Superior temporal gyrus (tissue), 1 donor: ENCODE measurements around the gene PFKL.
A peak's percentile ranks its signal among the peaks of the same experiment; 100 is the strongest.
"Not testable (repeated sequence)": the region's sequence is repeated elsewhere in the genome, so short reads cannot be mapped to it uniquely, and the experiment has no call there.

Experiments
- DNase-seq: peaks from one replicate; pipeline ENCODE4 v3.0.0-alpha.2; 2016; ENCODE audit errors: extremely low spot score

Gene PFKL

GRCh38 chr21:44294391-44295162 lies 5.3 kb upstream of the PFKL start:
- DNase-seq = no peak

DNA sequence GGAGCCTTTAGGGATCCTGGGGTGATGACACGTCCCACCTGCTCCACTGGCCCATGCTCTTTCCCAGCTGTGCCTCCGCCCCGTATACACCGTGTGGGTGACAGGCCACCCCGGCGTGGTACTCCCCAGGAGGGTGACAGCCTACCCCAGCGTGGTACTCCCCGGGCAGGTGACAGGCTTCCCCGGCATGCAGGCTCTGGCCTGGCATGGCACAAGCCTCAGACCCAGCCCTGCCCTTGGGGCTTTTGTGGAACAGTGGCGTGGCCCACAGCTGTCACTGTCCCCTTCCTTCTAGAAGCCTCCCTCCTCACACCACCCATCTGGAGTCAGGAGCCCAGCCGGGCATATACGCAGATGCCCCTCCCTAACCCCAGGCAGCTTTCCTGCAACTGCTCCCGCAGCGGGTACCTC lies 4.7 kb upstream of the PFKL start:
- no peak for DNase-seq

DNA sequence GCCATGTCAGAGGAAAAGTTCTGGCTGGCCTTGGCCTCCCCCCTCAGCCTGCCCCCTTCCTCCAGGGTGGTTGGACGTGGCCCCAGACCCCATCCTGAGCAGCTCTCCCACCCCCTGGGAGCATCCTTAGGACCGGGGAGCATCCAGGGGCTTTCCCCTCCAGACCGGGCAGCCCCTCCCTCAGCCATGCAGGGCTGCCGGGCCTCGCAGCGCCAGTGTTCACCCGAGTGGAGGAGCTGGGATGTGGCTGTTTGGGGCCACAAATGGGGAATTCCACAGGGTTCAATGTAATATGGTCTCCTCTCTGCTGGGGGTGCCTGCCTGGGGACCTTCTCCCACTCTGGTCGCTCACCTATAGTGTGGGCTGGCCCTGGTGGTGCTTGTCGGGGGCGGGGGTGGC lies 4.2 kb upstream of the PFKL start:
- no peak for DNase-seq

DNA sequence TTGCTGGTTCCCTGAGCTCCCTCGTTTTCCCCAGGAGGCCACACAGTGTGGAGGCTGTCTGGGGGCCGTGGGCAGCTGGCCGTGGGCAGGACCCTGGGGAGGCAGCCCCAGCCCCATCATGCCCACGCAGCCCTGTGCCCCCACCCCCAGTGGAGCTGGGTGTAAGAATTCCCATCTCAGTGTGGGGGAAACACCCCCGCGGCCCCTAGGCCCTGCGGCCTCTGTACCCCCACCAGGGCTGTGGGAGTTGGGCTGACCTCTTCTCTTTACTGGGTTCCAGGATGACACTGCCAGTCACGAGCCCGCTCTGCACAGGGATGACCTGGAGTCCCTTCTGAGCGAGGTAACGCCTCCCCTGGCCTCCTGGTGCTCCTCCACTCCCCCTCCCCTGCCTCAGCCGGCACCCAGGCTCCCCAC lies 3.7 kb upstream of the PFKL start:
- no peak for DNase-seq

GRCh38 chr21:44296916-44297315 lies 2.9 kb upstream of the PFKL start:
- no peak for DNase-seq

GRCh38 chr21:44297525-44298290 lies 2.1 kb upstream of the PFKL start:
- peak; percentile 95 for DNase-seq

GRCh38 chr21:44298301-44298700 lies 1.6 kb upstream of the PFKL start:
- no peak for DNase-seq

- DNase-seq = no peak
Observed at GRCh38 chr21:44299085-44299457, 782 bp upstream of the PFKL start.

GRCh38 chr21:44300262-44300959 lies 558 bp downstream of the PFKL start:
- DNase-seq = no peak

DNA sequence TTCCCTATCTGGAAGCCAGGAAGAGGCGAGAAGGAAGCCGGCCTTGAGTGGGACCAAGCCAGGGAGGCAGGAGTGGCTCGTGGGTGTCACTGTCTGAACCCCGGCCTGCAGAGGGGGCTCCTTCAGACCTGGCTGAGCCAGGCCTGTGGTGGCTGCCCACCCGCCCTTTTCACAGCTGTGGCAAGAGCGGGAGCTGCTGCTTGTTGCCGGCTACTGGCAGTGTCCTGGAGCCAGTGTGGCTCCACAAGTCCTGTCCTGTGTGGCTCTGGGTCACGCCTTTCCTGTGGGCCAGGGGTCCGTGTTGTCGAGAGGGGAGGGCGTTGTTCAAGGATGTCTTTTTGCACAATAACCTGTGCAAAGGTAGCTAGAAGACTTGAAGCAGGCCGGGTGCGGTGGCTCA lies 1.3 kb downstream of the PFKL start:
- DNase-seq = no peak

DNA sequence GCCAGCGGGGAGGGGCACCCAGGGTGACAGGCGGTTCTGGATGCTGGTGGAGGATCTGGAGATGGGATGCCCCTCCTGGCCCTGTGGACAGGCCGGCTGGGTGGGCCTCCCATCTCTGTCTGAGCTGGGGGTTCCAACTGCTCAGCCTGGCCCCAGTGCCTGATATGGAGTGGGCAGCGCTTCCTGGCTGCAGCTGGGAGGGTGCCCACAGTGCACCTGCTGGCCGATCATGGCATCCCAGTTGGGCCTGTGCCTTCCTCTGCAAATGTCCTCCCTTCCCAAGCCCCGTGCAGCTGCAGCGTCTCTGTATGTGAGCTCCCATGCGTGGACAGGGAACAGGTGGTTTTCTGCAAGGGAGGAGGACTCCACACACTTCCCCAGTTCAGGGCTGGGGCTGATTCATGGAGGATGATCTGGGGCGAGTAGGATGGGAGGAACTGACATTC lies 2.1 kb downstream of the PFKL start:
- peak; percentile 28 for DNase-seq

DNA sequence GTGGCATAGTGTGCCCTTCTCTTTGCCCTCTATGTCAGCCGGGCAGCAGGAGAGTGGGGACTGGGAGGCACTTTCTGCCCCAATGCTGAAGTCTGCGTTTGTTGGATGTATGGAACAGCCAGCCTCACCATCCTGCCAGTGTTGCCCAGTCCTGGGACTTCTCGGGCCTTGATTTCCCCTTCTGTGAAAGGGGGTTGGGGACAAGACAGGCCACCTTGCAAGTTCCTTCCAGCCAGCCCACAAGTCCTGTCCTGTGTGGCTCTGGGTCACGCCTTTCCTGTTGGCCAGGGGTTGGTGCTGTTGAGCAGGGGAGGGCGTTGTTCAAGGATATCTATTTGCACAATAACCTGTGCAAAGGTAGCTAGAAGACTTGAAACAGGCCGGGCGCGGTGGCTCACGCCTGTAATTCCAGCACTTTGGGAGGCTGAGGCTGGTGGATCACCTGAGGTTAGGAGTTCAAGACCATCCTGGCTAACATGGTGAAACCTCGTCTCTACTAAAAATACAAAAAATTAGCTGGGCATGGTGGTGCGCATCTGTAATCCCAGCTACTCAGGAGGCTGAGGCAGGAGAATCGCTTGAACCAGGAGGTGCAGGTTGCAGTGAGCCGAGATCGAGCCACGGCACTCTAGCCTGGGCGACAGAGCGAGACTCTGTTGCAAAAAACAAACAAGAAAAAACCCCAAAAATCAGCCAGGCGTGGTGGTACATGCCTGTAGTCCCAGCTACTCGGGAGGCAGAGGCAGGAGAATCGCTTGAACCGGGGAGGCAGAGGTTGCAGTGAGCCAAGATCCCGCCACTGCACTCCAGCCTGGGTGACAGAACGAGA lies 2.9 kb downstream of the PFKL start:
- DNase-seq = not testable (repeated sequence)

GRCh38 chr21:44303490-44303981 lies 3.7 kb downstream of the PFKL start:
- DNase-seq = peak; percentile 24

DNA sequence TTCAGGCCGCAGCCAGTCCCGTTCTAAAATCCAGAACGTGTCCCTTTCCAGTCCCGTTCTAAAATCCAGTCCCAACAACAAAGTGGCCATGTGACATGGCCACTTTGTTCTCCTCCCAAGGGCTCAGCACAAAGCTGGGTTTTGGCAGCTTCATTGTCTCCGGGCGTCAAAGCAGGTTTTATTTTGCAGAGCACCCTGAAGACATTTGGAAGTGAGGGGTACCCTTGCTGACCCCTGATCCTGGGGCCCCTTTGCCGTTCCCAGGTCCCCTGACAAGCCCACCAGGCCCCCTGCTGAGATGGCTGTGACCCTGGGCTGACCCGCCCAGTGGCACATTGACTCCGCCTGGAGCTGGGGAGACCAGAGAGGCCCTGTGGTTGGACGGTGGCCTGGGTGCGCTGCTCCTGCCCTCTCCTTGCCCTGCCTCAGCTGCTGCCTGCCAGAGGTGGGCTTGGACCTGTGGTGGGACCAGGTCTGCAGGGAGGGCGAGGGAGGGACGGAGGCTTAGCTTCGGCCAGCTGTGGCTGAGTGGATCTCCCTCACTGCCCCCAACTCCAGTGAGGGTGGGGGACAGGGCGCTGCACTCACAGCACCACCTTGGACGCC lies 4.3 kb downstream of the PFKL start:
- DNase-seq = peak; percentile 58

DNA sequence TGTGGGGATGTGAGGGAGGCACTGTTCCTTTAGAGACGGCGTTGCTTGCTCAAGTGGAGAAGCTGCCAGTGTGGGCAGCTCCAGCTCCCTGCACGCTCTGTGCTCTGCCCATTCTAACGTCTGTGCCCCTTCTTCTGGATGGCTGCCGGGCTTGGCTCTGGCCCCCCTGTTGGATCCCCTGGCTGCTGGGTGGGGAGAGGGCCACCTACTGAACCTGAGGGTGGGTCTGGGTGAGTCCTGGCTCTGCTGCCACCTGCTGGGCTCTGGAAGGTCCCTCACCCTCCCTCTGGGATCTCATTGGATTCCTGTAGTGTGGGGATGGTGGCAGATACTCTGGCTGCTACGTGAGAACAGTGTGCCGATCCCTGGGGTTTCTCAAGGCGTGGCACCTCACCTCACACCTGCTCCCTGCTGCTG lies 5.0 kb downstream of the PFKL start:
- peak; percentile 79 for DNase-seq

- DNase-seq = no peak
Observed at GRCh38 chr21:44305691-44306090, 5.8 kb downstream of the PFKL start.

GRCh38 chr21:44306936-44307704 lies 7.3 kb downstream of the PFKL start:
- no peak for DNase-seq

- DNase-seq = no peak
Observed at GRCh38 chr21:44310628-44311507, 11.0 kb downstream of the PFKL start.

DNA sequence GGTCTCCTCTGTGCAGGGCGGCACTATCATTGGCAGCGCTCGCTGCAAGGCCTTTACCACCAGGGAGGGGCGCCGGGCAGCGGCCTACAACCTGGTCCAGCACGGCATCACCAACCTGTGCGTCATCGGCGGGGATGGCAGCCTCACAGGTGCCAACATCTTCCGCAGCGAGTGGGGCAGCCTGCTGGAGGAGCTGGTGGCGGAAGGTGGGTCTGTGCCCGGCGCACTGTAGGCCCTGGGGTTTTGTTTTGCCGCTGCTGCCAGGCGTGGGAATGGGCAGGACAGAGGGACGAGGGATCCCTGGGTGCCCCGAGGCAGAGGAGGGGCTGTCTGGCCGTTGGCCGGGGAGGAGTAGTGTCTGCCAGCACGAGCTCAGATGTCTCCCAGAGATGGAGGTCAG lies 12.2 kb downstream of the PFKL start:
- DNase-seq = no peak
